Right lobe of liver (tissue), 6 donors: ENCODE data around the gene SNUPN. TPM values are rescaled to one million over a fixed set of nuclear protein-coding genes. Genes with fewer than 3 reads are reported as not detected.
A peak's percentile ranks its signal among the peaks of the same experiment; 100 is the strongest.

Source experiments
- ATAC-seq, 4 donors: fragments of 200-7000 bp; cut with Tn5 transposase; one replicate each; pipeline ENCODE4 v1.9.1; 2020; ENCODE audit warnings: mild to moderate bottlenecking in 4 of 4, moderate library complexity in 4 of 4
- DNase-seq, 3 donors: peaks; one replicate each; pipeline ENCODE4 v3.0.0-alpha.2; 2020
- H3K27ac ChIP-seq, 3 donors: fragments of 200-600 bp; one replicate each; pipeline ENCODE4 v1.8.0; 2022
- H3K27me3 ChIP-seq, 2 donors: fragments of 200-600 bp; one replicate each; pipeline ENCODE4 v1.8.0; 2022
- H3K36me3 ChIP-seq, 4 donors: fragments of 200-600 bp; sonication (generic) in 1 of 4; one replicate each; pipeline versions ENCODE4 v1.5.1 to v1.8.0; 2017 to 2022; ENCODE audit warnings: control low read depth in 1 of 4
- H3K4me1 ChIP-seq, 4 donors: fragments of 200-600 bp; sonication (generic) in 1 of 4; one replicate each; pipeline versions ENCODE4 v1.5.1 to v1.8.0; 2017 to 2022; ENCODE audit warnings: control low read depth in 1 of 4
- H3K4me3 ChIP-seq, 3 donors: fragments of 200-600 bp; one replicate each; pipeline ENCODE4 v1.8.0; 2022
- H3K9me3 ChIP-seq, 4 donors: fragments of 200-600 bp; sonication (generic) in 1 of 4; one replicate each; pipeline versions ENCODE4 v1.5.1 to v1.8.0; 2017 to 2022; ENCODE audit warnings: control low read depth in 1 of 4
- CTCF ChIP-seq, 4 donors: fragments of 200-600 bp in 3 of 4; fragments of 450-650 bp in 1 of 4; IDR thresholded peaks; one replicate each; pipeline versions ENCODE4 v1.5.1 to v1.8.0; 2016 to 2022; ENCODE audit warnings: antibody characterized with exemption in 4 of 4, mild to moderate bottlenecking in 2 of 4
- POLR2A ChIP-seq: fragments of 450-650 bp; IDR thresholded peaks from one replicate; pipeline ENCODE4 v1.6.1; 2017; ENCODE audit warnings: antibody characterized with exemption, mild to moderate bottlenecking
- WGBS: methylation state at CpG from one replicate; pipeline ENCODE4 v1.1.6; 2018; ENCODE audit warnings: low coverage, low lambda C conversion rate; ENCODE audit not compliant: insufficient coverage; ENCODE audit errors: missing lambda C conversion rate; 5-methylcytosine and 5-hydroxymethylcytosine counted together
- intact Hi-C, 2 donors: fragments of 100-400 bp; cut with DNase I; formaldehyde crosslinking; loops; one replicate each; pipeline versions ENCODE4 v1.11.2 to v1.14.1; 2022
- total RNA-seq, 6 experiments: library from RNA; depleted of rRNA in 2 of 6; stranded (reverse); fragments of >200 nt in 2 of 6; fragmentation: NEBNext Ultra II Directional in 3 of 6; extraction: Animal tissue kit (Norgen Biotek cat#: 25700) in 3 of 6; gene quantifications; one replicate each; pipeline versions ENCODE4 v1.1.0 to v1.2.4, GENCODE V29; 2016 to 2023
- donor health status: DM: no; HTN: yes; CAD: no.
- donor health status: DM: no; HTN: no; CAD: no.
- donor health status: DM: no; HTN: no; CAD: no.
- donor health status: DM: no; HTN: yes; CAD: no.
- donor health status: DM: no; HTN: yes; CAD: no.

The SNUPN gene
- total RNA-seq, 6 experiments from 2014 or later = 11.1 to 19.4 (median 13.3) TPM

DNA sequence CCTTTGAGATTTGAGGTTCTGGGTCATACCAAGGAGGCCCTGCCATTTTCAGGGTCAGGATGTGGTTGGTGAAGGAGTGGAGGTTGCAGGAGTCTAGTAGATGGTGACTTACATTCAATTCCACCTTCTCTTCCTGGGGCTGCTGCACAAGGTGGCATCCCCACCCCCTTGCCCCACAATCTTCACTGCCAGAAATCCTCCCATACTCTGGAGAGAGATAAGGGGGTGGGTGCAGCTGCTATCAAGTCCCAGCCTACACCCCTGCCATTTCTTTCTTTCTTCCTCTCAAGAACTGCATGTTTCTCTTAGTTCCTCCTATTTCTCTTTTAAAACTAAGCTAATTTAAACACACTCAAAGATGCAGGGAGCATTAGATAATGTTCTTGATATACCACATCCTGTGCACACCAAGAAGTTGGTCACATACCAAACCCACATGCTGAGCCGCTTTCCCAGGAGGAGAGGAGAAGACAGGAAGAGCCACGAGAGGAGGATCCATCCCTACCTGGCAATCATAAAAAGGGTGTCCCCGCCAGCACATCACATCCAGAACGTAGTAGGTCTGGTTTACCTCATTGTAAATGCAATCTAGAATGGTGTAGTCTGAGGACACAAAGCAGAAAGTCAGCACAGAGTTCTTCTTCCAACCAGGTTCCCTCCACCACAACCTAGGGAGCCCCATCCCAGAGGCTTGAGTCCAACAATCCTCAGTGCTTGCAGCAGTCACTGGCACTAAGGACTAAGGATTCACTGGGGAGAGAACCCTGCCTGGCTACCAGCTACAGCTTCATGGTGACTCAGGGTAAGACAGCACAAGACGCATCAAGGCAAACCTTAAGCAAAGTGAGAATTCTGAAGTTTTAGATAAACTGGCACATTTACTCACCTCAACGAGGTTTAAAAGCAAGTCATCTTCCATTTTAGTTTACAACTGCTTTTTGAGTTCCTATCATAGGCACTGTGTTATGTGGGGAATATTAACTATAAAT is 18.5 kb downstream of the SNUPN start:
- H3K36me3 ChIP-seq = peaks cover 0 to 69% (median 21%) of the 10 kb centered on the region in 4 donors
- 62% methylated on average over 6 of the region's 6 CpGs for WGBS

DNA sequence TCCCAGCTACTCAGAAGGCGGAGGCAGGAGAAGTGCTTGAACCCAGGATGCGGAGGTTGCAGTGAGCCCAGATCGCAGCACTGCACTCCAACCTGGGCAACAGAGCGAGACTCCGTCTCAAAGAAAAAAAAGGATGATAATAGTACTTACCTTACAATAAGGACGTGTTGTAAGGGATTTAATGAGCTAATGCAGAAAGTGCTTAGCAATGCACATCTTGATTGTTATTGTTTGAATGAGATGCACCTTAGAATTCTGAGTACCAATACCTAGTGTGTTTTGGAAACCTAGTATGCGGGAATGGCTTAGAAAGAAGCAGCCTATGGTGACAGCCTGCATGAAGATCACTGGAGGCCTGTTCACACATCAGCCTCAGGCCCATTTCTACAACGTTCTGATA is 19.5 kb downstream of the SNUPN start:
- intact Hi-C loops = no loop called here
- WGBS = 94% methylated on average over 8 of the region's 8 CpGs
- Histone ChIP-seq H3K36me3 (peaks cover 0 to 69% (median 21%) of the 10 kb centered on the region in 4 donors), H3K27ac (no peak overlapping the region), H3K9me3 (no peaks in the 10 kb centered on the region), H3K27me3 (no peaks in the 10 kb centered on the region), H3K4me1 (no peaks in the 10 kb centered on the region), H3K4me3 (no peak overlapping the region)
- ATAC-seq (no peak), DNase-seq (no peak)
- no peak for TF ChIP-seq CTCF (IDR thresholded peaks at IDR 0.05)
- no peak for TF ChIP-seq POLR2A

More for the DNA sequence above, 18.5 kb downstream of the SNUPN start:
- no peak overlapping the region for H3K27ac ChIP-seq
- H3K9me3 ChIP-seq = no peaks in the 10 kb centered on the region
- DNase-seq (no peak), ATAC-seq (no peak)
- intact Hi-C loops = no loop called here
- no peak for TF ChIP-seq CTCF (IDR thresholded peaks at IDR 0.05)
- no peak for TF ChIP-seq POLR2A
- H3K4me3 ChIP-seq = no peak overlapping the region
- no peaks in the 10 kb centered on the region for H3K27me3 ChIP-seq
- no peaks in the 10 kb centered on the region for H3K4me1 ChIP-seq

DNA sequence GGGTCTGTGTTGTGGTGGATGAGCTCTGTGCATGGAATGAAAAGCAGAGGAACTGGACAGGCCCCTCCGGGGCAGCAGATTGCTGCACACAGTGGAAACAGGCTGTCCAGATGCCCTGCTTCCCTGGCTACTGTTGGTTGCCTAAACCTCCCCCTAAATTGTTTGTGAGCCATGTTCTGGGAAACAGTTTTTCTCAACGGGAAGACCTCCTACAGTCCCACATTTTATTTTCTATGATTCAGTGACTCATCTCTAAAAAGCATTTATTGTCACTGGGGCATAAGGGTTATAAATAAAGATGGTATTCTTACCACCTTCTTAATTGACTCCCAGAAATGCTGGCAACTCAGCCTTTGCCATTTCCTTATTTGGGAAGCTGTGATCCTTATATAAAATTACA is 26.1 kb downstream of the SNUPN start:
- ATAC-seq (no peak), DNase-seq (no peak)
- H3K4me1 ChIP-seq = peaks cover 0 to 30% (median 14%) of the 10 kb centered on the region in 4 donors
- no peak for TF ChIP-seq POLR2A
- TF ChIP-seq CTCF (IDR thresholded peaks at IDR 0.05) = no peak
- intact Hi-C loops = no loop called here
- H3K4me3 ChIP-seq = no peak overlapping the region
- WGBS = 22% methylated on average over 2 of the region's 2 CpGs
- no peak overlapping the region for H3K27ac ChIP-seq
- no peaks in the 10 kb centered on the region for H3K9me3 ChIP-seq
- H3K27me3 ChIP-seq = no peaks in the 10 kb centered on the region
- H3K36me3 ChIP-seq = peaks cover 0 to 24% (median 7%) of the 10 kb centered on the region in 4 donors

GRCh38 chr15:75598361-75598760 is 27.2 kb downstream of the SNUPN start:
- Histone ChIP-seq H3K36me3 (peaks cover 0 to 15% (median 7%) of the 10 kb centered on the region in 4 donors), H3K4me3 (no peak overlapping the region), H3K27me3 (no peaks in the 10 kb centered on the region), H3K27ac (peak overlapping the region in 2 of 3 donors; percentile 9 to 71), H3K4me1 (peaks cover 0 to 30% (median 14%) of the 10 kb centered on the region in 4 donors), H3K9me3 (no peaks in the 10 kb centered on the region)
- intact Hi-C loops = no loop called here
- no peak for DNase-seq
- no CpG with 5 or more reads among the region's 4 CpGs for WGBS
- no peak for TF ChIP-seq CTCF (IDR thresholded peaks at IDR 0.05)
- no peak for TF ChIP-seq POLR2A
- no peak for ATAC-seq
